OCI-M2 (cell line): ENCODE data around the gene ATF2.

ENCODE experiments used
- DNase-seq: peaks from one replicate; lab custom pipeline; 2025; ENCODE audit not compliant: unreplicated experiment; lab: John Stamatoyannopoulos, UW

Gene ATF2

GRCh38 chr2:175167792-175168563 is at the start of gene ATF2:
Gene ATF2 (minus strand): TSS chr2:175168203. CDS start chr2:175136443, 31,760 bp downstream.
- peak; percentile 83 for DNase-seq

DNA sequence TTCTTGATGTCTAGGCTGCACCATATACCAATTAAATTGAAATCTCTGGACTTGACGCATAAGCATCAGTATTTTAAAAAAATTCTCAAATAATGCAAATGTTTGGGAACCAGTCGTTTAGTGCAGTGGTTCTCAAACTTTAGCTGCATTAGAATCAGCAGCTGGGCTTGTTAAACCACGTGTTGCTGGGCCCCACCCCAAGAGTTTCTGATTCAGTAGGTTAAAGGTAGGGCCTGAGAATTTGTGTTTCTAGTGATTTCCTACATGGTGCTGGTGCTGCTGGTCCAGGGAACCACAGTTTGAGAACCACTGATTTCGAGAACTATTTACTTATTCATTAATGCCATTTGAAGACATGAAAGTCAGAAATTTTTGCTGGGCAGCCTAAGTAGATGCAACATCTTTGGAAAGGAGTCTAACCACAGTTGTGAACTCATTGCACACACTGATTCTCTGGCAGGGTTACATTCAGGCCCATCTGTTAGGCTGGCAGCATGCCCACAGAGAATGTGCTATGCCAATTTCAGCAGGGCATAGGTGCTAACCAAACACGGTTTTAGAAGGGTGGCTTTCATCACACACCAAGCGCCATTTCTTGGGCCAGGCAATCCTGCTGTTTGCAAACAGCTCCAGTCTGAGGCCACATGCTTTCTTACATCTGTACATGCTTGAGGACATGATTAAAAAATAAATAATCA is 39.9 kb upstream of the ATF2 start:
- DNase-seq, result no peak

DNA sequence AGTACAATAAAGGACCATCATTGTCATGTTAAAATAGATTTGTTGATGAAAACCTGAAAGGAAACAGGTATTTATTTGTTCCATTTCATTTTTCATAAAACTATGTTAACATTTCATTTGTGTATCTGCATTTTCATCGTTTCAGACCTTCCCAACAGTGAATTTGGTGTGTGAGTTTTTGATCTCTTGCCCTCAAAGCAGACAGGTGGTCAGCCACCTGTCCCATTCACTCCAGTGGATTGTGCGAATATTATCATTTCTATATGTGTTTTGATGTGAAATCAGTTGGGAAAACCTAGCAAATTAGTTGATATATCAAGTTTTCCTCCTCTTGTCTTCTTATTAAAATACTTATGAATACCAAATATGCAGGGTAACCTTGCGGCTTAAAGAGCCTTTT is 38.9 kb upstream of the ATF2 start:
- DNase-seq, result no peak

GRCh38 chr2:175205523-175205922 is 37.5 kb upstream of the ATF2 start:
- DNase-seq, result no peak

DNA sequence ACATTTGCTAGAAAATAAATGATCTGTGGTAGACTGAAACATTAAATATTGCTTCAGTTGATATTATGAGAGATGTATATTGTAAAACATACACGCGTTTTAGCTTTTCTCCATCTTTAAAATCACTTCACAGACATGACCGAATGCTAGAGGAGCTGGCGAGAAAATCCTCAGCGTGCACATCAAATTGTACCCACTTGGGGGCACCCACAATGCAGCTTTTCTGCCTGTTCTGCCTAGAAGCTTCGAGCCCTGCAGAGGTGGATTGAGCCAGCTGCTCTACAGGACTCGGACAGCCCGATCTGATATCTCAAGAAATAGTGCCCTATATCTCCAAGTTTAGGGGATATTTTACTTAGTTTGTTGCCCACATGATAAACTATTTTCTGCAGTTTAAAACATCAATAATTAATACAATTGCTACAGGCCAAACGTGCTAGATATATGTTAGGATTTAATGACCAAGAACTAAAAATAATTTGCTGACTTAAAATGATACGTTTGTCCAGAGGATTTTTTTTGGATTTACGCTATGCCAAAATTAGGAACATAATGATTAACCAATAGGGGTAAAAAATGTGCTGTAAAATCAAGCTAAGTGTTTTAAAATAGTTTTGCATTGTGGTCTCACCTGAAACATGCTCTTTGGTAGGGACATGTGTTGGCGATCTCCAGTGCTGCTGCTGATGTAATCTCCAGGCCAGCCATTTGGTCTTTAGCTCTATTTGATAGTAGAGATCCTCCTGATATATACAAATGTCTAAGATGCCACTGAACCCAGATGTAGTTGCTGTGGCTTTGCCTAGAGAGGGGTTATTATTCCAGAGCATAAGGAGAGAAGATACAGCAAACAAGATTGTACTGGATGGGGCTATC is 35.9 kb upstream of the ATF2 start:
- DNase-seq, result no peak

DNA sequence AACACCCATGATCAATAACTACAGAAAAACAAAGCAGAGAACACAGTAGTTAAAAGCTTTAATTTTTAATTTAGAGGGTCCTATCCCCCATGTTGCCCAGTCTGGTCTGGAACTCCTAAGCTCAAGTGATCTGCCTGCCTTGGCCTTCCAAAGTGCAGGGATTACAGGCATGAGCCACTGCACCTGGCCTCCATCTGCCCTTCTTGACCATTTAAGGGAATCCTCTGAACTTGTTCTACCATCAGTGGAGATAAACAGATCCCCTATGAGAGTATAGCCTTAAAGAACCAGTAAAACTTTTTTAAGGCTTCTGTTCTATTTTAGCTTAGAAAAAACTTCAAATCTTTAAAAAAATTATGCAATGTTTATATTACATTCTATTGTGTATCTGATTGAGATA is 27.0 kb upstream of the ATF2 start:
- no peak for DNase-seq

DNA sequence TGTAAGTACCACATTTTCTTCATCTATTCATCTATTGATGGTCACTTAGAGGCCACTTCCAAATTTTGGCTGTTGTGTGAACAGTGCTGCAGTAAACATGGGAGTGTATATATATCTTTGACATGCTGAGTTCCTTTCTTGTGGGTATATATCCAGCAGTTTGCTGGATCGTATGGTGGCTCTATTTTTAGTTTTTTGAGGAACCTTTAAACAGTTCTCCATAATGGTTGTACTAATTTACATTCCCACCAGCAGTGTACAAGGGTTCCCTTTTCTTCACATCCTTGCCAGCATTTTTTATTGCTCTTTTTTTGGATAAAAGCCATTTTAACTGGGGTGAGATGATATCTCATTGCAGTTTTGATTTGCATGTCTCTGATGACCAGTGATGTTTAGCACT is 20.8 kb upstream of the ATF2 start:
- no peak for DNase-seq

DNA sequence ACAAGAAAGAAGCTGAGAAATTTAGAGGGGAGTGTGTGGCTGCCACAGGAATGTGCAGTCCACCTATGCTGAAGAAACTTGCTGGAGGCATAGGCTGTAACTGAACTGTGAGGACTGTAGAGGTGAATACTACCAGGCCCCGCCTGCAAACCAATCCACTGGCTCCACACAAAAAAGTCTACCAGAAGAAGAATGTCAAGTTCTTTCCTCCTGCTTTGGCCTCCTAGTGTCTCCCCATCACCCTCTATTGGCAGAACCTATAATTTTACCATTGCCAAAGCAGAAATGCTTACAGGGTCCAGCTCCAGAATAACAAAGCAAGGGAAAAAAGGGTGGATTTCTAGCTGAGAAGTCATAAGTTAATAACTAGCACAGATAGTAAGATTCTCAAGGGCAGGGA is 19.4 kb upstream of the ATF2 start:
- DNase-seq, result no peak

GRCh38 chr2:175183674-175184073 is 15.7 kb upstream of the ATF2 start:
- no peak for DNase-seq

- DNase-seq, result peak; percentile 33
These were observed 13.9 kb upstream of the ATF2 start for GRCh38 chr2:175181877-175182308.

- no peak for DNase-seq
These were observed 13.3 kb upstream of the ATF2 start, which contains the start of gene ATP5MC3 for GRCh38 chr2:175181104-175181876. Gene ATP5MC3 (minus strand): TSS chr2:175181710. CDS start chr2:175181393, 317 bp downstream.

DNA sequence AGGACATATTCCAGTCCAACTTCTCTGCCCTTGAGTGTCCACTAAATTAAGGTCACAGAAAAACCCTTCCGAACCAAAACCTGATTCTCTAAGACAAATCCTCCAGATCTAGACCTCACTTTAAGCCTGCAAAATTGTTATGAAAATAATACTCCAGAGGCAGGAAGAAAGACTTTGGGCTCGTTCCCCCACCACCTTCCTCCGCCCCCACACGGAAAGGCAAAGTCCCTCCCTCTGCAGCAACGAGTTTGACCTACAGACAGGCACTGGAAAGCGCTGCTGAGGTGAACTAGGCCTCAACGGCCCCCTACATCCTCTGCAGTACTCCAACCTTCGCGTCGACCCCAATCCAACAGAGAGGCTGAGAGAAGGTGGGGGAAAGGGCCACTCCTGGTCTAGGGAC is 12.7 kb upstream of the ATF2 start:
- DNase-seq, result no peak

DNA sequence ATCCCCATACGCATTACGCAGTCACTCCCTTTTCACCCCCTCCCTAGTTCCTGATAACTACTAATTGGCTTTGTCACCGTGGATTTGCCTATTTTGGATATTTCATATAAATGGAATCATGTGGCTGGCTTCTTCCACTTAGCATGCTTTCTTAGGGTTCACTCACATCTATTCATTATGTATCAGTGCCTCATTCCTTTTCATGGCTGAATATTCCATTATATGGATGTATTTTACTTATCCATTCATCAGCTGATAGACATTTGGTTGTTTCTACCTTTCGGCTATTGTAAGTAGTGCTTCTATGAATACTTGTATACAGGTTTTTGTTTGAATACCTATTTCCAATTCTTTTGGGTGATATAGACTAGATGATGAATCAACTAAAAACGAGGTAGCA is 8.6 kb upstream of the ATF2 start:
- no peak for DNase-seq

DNA sequence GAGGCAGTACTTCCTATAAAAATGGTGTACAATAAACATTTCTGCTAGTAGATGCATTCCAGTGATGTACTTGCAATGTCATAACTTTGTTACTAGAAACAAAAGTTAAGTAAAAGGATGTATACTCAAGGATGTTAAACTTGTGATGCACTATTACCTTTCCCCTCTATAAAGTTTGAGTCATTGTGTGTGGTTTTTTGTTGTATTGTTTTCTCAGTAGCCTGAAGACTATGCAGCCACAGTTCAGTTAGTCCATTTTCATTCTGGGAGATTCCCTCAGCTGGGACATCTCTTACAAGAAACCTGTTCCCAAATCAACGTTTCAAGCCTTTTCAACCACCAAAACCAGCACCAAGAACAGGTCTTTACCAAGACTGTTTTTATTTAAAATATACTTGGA is 7.9 kb upstream of the ATF2 start:
- DNase-seq, result no peak

DNA sequence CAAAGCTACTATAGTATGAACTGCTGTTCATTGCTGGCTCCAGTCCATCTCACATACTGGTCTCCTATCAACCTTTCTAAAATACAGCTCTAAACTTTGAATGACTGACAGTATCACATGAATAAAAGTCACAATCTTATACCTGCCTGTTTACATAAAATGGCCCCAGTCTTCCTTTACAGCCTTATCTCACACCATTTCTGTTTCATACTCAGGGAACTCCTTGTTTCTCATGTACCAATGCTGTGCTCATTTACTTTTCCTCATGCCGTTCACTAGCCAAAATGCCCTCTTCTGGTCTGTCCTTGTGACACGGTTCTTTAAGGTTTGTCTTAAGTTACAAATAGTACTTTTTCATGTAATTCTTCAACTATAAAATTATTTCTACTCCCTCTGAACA is 7.3 kb upstream of the ATF2 start:
- no peak for DNase-seq

DNA sequence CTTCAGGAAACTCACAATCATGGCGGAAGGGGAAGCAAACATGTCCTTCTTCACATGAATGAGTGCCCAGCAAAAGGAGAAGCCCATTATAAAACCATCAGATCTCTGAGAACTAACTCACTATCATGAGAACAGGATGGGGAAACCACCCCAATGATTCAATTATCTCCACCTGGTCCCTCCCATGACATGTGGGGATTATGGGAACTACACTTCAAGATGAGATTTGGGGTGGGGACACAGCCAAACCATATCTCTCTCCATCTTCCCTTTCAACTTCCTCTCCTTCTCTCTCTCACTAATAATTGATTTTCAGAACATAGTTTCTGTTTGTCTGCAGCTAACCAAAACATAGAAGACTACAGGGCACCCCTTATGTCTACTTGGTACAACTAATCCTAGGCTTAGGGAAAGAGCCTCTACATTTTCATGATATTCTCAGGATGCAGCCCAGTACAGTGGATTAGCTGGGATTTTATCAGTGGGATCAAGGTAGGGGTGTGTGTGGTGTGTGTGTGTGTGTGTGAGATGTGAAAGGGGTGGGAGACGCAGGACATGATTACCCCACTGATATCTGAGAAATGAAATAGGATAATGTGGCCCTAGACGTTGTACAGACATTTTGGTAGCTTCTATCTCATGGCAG is 2.8 kb upstream of the ATF2 start:
- DNase-seq, result no peak

DNA sequence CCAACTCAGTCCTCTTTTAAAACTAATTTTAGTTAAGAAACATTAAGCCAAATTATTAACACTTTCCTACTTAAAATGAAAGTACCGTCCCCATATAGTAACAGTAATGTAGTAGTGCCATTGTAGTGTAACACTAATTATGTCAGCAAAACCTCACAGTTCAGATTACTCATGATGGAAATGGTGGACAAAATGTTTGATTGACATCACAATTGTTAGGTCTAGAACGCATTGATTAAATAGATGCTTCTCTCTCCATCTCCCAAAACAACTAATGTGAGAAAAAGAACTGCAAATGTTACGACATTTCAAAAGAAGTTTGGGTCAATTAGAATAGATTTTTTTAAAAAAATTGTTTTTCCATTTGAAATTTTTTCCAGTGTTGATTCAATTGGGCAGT is 1.2 kb upstream of the ATF2 start:
- DNase-seq, result no peak

DNA sequence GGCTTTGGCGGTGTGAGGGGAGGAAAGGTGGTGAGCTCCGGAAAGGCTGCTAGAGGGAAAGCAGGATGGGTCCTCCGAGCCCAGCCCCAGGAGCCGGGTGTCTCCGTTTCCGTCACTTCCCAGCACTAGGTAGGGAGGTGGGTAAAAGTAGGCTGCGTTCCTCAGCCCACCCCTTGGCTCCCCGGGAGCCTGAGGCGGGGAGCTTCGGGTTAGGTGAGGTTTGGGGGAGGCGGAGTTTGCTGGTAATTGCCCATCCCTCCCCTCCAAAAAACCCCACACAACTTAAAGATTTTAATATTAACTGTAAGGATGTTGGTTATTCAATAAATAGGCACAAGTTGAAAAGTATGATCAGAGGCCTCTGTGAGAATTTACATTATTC is 552 bp upstream of the ATF2 start:
- DNase-seq, result no peak

- no peak for DNase-seq
These were observed 769 bp downstream of the ATF2 start for GRCh38 chr2:175167076-175167791.
